Cerebellar nuclear complex (tissue), 1 donor: ENCODE results near the gene RBM47.

ENCODE experiments used
- DNase-seq, 2 experiments: peaks; one replicate each; lab custom pipeline; 2025; lab: John Stamatoyannopoulos, UW

Gene RBM47

DNA sequence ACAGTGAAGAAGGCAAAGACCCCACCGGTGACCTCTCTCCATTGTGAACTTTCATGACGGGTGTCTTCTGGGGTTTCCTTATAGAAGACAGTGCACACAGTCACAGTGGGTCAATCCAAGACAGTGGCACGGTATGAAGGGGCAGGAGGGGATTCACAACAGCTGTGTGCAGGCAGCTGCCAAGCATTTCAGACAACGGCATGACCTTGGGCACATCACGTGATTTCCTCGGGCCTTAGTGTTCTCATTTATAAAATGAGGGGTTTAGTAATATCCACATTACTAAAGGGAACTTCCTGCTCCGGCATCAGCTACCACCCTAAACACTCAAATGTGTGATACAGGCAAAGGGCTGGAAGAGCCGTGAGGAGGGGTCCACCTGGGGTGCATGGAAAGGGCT, 42.9 kb downstream of the RBM47 start:
- no peak for DNase-seq

- no peak for DNase-seq
Observed at GRCh38 chr4:40586034-40586433, 43.6 kb downstream of the RBM47 start.

- DNase-seq = no peak
Observed at GRCh38 chr4:40585201-40585799, 44.4 kb downstream of the RBM47 start.

GRCh38 chr4:40584517-40585141, 45.0 kb downstream of the RBM47 start:
- no peak for DNase-seq

DNA sequence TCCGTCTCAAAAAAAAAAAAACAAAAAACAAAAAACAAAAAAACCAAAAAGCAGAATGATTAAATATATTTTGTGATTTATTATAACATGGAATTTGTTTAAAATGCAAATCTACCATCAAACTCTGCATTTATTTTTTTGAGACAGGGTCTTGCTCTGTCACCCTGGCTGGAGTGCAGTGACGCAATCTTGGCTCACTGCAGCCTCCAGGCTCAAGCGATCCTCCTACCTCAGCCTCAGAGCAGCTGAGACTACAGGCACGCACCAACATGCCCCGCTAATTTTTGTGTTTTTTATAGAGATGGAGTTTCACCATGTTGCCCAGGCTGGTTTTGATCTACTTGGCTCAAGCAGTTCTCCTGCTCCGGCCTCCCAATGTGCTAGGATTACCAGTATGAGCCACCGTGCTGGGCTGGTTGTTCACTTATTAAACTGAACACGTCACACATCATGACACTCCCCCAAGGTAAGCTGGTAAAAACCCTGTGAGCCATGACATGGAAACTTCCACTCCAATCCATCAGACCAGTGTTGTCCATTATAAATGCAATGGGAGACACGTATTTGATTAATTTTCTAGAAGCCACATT, 45.7 kb downstream of the RBM47 start:
- no peak for DNase-seq

DNA sequence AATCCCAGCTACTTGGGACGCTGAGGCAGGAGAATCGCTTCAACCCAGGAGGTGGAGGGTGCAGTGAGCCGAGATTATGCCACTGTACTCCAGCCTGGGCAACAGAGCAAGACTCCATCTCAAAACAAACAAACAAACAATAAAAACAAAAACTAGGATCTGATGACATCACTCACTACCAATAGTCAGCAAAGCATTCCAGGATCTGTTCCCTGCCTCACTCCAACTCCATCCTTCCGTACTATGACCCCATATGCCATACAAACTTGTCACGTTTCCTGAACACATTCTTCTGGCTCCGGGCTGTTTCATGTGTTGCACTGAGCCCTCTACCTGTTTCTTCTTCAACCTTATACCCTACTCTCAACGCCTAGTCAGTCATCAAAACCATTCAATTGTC, 47.3 kb downstream of the RBM47 start:
- no peak for DNase-seq

- no peak for DNase-seq
Observed at GRCh38 chr4:40581254-40582140, 48.2 kb downstream of the RBM47 start.

DNA sequence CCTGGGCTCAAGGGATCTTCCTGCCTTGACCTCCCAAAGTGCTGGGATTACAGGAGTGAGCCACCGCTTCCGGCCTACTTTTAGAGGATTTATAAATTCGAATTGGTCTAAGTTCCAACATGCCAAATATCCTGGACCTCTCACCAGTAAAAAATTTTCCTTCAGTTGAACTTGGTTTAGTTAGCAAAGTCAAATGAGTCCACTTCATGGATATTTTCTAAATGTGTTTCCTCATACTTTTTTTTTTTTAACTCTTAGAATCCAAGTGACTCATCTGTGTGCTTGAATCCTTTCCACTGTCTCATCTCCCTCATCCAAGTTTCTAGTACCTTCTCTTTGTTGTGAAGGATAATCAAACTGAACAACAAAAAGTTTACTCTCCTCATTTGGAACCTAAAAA, 49.7 kb downstream of the RBM47 start:
- DNase-seq = no peak

DNA sequence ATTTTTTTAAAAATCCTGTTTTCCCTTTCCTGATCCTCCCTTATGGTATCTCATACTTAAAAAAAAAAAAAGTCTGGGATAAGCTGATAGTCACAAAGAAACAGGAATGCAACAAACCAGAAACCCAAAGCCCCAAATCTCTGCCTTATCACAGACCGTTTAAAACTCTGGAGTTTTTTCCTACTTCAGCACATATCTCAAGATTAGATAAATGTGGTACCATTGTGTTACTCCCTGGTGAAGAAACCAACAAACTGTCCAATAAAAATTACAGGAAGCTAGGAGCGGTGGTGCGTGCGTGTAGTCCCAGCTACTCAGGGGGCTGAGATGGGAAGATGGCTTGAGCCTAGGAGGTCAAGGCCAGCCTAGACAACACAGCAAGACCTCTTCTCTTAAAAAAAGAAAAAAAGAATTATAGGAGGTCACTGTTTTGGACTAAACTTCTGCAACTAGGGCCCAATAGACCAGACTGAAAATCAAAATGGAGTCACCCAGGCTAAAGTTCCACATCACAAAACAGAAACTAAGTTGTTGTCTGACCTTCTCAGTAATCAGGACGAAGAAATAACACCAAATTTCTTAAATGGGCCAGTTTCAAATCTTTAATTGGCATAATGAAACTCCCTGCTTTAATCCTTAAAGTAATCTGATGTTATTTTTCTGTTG, 51.9 kb downstream of the RBM47 start:
- no peak for DNase-seq

DNA sequence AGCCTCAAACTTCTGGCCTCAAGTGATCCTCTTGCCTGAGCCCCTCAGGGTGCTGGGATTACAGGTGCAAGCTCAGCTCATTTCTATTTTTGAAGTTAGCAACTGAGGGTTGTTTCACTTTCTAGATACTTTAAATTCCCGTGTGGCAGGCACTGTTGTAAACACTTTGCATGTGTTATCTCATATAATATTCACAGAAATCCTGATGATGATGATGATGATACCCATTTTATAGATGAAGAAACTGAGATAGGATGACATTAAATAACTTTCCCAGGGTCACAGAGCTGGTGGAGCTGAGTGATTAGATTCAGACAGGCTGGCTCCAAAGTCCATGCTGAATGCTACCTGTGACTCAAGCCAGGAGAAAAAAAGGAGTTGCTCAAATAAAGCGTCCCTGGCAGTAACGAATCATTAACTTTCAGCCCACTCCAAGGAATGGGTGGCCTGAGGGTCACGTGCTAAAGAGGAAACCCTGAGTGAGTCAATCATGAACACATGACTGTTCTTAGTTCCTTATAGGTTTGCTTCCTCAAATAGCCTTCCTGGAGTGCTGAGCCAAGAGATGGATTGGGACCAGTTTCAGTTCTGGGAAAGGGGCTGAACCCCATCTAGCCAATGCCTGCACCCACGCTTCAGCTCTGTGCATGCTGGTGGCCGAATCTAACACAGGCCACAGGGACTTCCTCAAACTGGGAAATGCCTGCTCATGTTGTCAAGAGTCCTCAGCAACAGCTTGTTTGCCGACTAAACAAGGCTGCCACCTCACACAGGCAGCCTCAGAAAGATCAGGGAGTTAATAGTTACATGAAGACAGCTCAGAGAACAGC, 52.8 kb downstream of the RBM47 start:
- no peak for DNase-seq

DNA sequence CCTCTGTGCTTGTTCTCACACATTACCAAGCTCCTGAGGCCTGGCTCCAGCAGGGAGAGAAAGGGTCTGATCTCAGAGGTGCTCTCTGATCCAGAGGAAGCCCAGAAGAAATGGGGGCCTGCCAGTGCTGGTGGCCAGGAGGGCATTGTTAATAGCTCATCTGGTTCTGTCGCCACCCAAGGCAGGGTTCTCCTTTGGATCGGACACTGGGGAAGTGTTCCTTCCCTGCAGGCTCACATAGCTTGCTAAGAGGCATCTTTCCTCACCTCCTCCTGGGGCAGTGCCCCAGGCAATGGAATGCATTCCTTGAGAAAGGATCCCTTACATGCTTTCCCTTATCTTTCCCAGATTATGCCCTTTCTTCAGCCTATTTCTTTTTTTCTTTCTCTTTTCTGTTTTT, 53.8 kb downstream of the RBM47 start:
- DNase-seq = no peak

DNA sequence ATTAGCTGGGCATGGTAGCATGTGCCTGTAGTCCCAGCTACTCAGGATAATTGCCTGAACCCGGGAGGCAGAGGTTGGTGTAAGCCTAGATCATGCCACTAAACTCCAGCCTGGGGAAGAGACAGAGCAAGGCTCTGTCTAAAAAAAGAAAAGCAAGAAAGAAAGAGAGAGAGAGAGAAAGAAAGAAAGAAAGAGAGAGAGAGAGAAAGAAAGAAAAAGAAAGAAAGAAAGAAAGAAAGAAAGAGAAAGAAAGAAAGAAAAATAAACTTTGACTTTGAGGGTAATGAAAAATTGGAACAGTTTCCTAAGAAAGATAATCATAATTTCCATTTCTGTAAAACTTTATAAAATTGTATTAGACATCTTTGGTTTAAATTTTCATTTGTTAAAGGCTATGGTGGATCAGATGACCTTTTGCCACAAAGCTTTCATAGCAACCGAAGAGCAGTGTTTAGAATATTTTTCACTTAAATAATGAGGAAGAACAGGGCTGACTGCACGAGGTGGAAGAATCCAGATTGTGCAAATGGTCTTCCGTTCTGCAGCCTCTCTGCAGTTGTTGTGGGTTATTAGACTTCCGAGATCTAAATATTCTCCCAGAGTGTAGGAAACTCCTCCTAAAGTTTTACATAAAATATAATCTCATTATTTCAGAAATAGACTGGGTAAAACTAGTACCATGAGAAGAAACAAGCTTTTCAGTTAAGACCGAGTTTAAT, 55.9 kb downstream of the RBM47 start:
- DNase-seq = no peak

GRCh38 chr4:40572692-40573310, 56.9 kb downstream of the RBM47 start:
- DNase-seq = no peak

- DNase-seq = no peak
Observed at GRCh38 chr4:40571208-40571607, 58.5 kb downstream of the RBM47 start.

GRCh38 chr4:40570348-40571077, 59.2 kb downstream of the RBM47 start:
- no peak for DNase-seq

DNA sequence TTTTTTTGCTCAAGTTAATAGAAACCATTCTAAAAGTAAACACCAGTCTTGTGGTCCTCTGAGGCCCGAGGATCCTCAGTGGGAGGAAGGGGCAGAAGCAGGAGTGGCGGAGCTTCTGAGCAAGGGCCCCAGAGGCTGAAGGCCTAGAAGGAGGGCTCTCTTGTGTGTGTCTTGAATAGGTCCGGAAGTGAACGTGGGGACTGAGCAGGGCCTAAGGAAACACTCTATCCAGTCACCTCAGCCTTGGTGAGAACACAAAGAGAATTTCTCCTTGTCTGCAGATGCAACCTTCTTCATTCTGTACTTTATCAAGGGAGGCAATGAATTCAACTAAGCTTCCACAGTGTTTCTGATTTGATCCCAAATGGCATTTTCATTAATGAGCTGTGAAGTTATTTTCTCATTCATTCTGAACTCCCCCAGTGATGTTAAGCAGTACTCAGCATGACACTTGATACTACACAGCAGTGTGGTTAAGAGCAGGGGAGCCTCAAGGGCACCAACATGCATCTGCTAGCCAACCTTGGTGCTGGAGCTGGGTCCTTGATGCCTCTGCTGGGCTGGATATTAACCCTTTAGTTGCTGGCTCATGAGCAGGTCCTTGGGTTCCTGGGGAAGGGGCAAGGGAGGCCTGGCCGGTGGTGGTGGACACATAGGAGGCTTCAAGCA, 64.7 kb downstream of the RBM47 start:
- no peak for DNase-seq

GRCh38 chr4:40564004-40564403, 65.7 kb downstream of the RBM47 start:
- no peak for DNase-seq

GRCh38 chr4:40563401-40563800, 66.3 kb downstream of the RBM47 start:
- DNase-seq = no peak

GRCh38 chr4:40562681-40563080, 67.0 kb downstream of the RBM47 start:
- no peak for DNase-seq
